ENCODE results near the gene BMS1.

- TF ChIP-seq CTCF (IDR thresholded peaks at IDR 0.05) (no peak), POLR2A (IDR thresholded peaks at IDR 0.05) (no peak)
These were observed 97.0 kb downstream of the BMS1 start for GRCh38 chr10:42879380-42880254.

Measured in body of pancreas (tissue), 4 donors.